Measurements from ENCODE around the gene TTC8.

- TF ChIP-seq, protein P1, sequence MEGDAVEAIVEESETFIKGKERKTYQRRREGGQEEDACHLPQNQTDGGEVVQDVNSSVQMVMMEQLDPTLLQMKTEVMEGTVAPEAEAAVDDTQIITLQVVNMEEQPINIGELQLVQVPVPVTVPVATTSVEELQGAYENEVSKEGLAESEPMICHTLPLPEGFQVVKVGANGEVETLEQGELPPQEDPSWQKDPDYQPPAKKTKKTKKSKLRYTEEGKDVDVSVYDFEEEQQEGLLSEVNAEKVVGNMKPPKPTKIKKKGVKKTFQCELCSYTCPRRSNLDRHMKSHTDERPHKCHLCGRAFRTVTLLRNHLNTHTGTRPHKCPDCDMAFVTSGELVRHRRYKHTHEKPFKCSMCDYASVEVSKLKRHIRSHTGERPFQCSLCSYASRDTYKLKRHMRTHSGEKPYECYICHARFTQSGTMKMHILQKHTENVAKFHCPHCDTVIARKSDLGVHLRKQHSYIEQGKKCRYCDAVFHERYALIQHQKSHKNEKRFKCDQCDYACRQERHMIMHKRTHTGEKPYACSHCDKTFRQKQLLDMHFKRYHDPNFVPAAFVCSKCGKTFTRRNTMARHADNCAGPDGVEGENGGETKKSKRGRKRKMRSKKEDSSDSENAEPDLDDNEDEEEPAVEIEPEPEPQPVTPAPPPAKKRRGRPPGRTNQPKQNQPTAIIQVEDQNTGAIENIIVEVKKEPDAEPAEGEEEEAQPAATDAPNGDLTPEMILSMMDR (IDR thresholded peaks at IDR 0.05; ENCODE audit: low read length): no peak
- TF ChIP-seq EZH2phosphoT487 (IDR thresholded peaks at IDR 0.05; ENCODE audit: low read length): no peak
- no peak for TF ChIP-seq EZH2 (optimal IDR thresholded peaks at IDR 0.05; ENCODE audit: low read depth, low read length)
Measured at GRCh38 chr14:88791629-88792472, 32.6 kb upstream of the TTC8 start.

Measured in MM.1S (cell line).